Ishikawa (cell line): ENCODE measurements around the gene PTPRA.

Experiments used
- TAF1 ChIP-seq: IDR thresholded peaks from 2 replicates; pipeline ENCODE4 v1.6.1; 2012; ENCODE audit warnings: low read depth, mild to moderate bottlenecking
- TEAD4 ChIP-seq: IDR thresholded peaks from 2 replicates; pipeline ENCODE4 v1.6.1; 2012
- TF ChIP-seq, protein P1 (sequence below): IDR thresholded peaks from 2 replicates; pipeline ENCODE4 v1.6.1; 2012

DNA sequence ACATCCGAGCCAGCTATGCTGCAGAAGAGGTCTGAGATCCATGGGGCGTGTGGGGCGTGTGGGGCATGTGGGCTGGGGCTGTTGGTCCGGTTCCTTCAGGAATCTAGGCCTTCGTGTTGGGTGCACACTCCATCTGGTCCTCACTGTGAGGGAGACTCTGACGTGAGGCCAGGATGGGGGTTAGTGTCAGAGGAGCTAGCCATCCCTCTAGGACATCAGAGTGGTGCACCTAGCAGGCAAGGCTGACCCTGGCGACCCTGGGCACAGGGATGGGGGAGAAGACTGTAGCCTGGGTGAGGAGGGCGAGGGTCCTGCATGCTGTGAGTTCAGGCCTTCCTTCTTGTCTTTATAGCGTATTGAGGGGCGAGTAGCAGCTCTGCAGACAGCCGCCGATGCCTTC, 8.7 kb upstream of the PTPRA start:
- TF ChIP-seq TAF1 (no peak), TEAD4 (no peak)
- TF ChIP-seq, protein P1, sequence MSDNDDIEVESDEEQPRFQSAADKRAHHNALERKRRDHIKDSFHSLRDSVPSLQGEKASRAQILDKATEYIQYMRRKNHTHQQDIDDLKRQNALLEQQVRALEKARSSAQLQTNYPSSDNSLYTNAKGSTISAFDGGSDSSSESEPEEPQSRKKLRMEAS, result no peak
